Fibroblast of villous mesenchyme (primary cell): ENCODE measurements around the gene KCNAB2. TPM values are rescaled to one million over a fixed set of nuclear protein-coding genes. Genes with fewer than 3 reads are reported as not detected.

Experiments
- DNase-seq: peaks from one replicate; pipeline ENCODE4 v3.0.0-alpha.2; 2010; ENCODE audit warnings: low read depth
- H3K4me3 ChIP-seq: 2 replicates; pipeline ENCODE4 v1.5.1; 2011; ENCODE audit warnings: low read depth, mild to moderate bottlenecking, low read length
- total RNA-seq: library from RNA; depleted of rRNA; stranded (reverse); fragments of >200 nt; gene quantifications from 2 replicates; pipeline ENCODE4 v1.2.3, GENCODE V29; 2012
- TF ChIP-seq, protein P1 (sequence below): IDR thresholded peaks from 2 replicates; pipeline ENCODE4 v1.5.1; 2012; ENCODE audit warnings: low read depth, mild to moderate bottlenecking, low read length; ENCODE audit not compliant: insufficient read depth

Gene KCNAB2
- total RNA-seq, 1 donor, result 2.6 TPM

DNA sequence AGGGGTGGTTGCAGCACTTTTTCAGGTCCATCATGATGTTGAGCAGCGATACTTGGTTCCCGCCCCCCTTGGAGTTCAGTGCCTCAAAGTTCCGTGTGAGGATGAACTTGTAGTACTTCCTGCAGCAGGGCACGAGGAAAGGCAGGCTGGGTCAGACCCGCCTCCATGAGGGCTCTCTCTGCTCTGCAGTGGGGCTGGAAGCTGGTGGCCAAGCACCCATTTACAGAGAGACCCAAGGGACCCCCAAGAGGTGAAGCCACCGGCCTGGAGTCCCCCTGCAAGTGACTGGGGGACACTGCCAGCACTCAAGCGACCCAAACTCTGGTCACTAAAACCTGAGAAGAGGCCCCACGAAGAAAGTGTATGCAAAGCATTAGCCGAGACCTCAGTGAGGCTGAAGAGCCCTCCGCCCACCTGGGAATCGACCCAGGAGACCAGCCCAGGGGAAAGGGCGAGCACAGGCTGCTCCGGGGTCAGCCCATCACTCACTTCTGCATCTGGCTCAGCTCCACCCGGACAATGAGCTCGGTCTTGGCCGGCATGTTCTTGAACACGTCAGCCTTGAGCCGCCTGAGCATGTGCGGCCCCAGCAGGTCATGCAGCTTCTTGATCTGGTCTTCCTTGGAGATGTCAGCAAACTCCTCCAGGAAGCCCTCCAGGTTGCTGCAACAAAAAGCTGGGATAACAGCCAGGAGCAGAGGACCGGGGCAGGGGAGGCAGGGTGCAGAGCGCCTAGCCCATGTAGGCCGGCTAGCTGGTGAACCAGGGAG lies 89.2 kb downstream of the KCNAB2 start:
- no peak overlapping the region for H3K4me3 ChIP-seq
- TF ChIP-seq, protein P1, sequence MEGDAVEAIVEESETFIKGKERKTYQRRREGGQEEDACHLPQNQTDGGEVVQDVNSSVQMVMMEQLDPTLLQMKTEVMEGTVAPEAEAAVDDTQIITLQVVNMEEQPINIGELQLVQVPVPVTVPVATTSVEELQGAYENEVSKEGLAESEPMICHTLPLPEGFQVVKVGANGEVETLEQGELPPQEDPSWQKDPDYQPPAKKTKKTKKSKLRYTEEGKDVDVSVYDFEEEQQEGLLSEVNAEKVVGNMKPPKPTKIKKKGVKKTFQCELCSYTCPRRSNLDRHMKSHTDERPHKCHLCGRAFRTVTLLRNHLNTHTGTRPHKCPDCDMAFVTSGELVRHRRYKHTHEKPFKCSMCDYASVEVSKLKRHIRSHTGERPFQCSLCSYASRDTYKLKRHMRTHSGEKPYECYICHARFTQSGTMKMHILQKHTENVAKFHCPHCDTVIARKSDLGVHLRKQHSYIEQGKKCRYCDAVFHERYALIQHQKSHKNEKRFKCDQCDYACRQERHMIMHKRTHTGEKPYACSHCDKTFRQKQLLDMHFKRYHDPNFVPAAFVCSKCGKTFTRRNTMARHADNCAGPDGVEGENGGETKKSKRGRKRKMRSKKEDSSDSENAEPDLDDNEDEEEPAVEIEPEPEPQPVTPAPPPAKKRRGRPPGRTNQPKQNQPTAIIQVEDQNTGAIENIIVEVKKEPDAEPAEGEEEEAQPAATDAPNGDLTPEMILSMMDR, result no peak
- DNase-seq, result no peak

DNA sequence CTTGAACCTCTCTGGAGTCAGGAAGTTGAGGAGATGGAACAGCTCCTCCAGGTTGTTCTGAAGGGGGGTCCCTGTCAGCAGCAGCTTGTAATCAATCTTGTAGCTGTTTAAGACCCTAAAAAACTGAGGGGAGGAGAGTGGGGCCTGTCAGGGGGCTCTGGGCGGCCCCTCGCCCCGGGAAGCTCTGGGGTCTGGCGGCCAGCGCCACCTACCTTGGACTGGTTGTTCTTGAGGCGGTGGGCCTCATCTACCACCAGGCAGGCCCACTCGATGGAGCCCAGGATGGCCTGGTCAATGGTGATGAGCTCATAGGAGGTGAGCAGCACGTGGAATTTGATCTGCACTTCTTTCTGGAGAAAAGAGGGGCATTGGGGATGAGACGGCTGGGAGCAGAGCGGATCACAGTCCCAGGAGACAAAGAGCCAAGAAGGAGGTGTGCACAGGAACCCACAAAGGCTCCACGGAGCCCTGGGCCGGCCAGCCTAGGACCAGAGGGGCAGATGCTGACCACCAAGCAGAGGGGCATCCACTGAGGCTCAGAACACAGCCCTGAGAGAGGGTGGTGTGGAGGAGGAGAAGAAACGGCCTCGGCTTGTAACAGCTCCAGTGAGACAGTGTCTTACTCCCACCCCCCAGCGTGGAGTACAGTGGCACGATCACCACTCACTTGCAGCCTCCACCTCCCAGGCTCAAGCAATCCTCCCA lies 91.0 kb downstream of the KCNAB2 start:
- H3K4me3 ChIP-seq, result no peak overlapping the region
- DNase-seq, result no peak
- TF ChIP-seq, protein P1, result no peak

DNA sequence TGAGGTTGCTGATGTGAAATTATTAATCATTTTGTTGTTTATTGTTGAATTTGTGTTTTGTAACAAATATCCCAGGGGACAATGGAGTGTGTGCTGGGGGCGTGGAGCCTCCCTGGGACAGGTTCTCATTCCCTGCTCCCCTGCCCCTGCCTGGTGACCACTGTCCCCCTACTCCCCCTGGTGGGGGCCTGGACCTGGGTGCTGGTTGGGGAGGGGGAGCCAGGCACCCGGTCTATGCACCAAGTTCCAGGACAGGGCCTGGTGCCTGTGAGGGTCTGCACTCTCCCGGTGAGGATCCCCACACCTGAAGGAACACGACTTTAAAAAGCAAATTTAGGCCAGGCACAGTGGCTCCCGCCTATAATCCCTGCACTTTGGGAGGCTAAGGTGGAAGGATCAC lies 92.1 kb downstream of the KCNAB2 start:
- H3K4me3 ChIP-seq, result no peak overlapping the region
- TF ChIP-seq, protein P1, result no peak
- no peak for DNase-seq

DNA sequence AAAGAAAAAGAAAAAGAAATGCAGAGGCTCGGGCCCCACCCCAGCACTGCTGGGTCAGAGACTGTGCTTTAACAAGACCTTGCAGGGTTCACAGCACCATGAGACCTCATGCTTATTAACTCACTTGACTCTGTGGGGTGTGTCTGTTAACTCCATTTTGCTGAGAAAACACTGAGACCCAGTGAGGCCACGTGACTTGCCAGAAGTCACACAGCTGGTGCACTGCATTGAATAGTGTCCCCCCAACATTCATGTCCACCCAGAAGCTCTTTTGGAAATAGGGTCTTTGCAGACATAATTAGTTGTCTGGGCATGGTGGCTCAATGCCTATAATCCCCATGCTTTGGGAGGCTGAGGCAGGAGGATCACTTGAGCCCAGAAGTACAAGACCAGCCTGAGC lies 94.7 kb downstream of the KCNAB2 start:
- TF ChIP-seq, protein P1, result no peak
- DNase-seq, result no peak

DNA sequence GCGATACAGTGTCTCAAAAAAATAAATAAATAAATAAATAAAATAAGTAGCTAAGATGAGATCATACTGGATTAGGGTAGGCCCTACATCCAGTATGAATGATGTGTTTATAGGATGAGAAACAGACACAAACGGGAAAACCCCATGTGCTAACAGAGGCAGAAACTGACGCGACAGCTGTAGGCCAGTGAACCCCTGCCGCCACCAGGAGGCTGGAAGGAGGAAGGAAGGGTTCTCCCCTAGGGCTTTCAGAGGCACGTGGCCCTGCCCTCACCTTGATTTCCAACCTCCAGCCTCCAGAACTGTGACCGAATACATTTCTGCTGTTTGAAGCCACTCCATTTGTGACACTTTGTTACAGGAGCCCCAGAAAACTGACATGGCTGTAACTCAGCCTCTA lies 95.9 kb downstream of the KCNAB2 start:
- H3K4me3 ChIP-seq, result no peak overlapping the region
- TF ChIP-seq, protein P1, result peak; percentile 14
- DNase-seq, result no peak

More for the DNA sequence above, 94.7 kb downstream of the KCNAB2 start:
- no peak overlapping the region for H3K4me3 ChIP-seq

DNA sequence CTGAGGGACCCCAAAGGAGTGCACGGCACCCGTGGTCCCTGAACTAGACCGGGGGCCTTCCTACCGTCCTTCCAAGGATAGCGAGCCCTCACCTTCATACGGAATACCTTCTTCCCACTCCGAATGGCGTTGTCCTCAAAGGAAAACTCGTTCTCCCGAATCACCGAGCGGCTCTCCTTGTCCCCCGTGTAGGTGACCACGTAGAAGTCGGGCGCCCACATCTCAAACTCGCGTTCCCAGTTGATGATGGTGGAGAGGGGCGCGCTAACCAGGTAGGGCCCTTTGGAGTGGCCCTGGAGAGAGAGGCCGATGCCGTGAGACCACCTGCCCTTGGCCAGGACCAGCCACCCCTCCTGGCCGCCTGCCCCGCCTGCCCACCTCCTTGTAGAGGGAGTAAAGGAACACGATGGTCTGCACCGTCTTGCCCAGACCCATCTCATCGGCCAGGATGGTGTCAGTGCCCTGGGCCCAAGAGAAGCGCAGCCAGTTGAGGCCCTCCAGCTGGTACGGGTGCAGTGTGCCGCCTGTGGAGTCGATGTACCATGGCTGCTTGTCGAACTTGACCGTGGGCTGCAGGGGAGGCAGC lies 96.4 kb downstream of the KCNAB2 start:
- H3K4me3 ChIP-seq, result no peak overlapping the region
- TF ChIP-seq, protein P1, result no peak
- DNase-seq, result no peak
